Naive B cell (primary cell): ENCODE results near the gene ITGB2. TPM values are rescaled to one million over a fixed set of nuclear protein-coding genes. Genes with fewer than 3 reads are reported as not detected.
"Not testable (repeated sequence)": the region's sequence is repeated elsewhere in the genome, so short reads cannot be mapped to it uniquely, and the experiment has no call there.

Experiments
- ATAC-seq, 2 donors: fragments of 150-1000 bp; cut with Tn5 transposase; 2 replicates each; pipeline ENCODE4 v1.10.0; 2021; ENCODE audit warnings: low read depth in 2 of 2, mild to moderate bottlenecking in 2 of 2, moderate library complexity in 2 of 2
- DNase-seq: peaks from one replicate; pipeline ENCODE4 v3.0.0; 2022
- H3K27ac Mint-ChIP-seq, 6 donors: one replicate each; pipeline ENCODE4 v1.8.0; 2020 to 2022; ENCODE audit warnings: mild to moderate bottlenecking in 6 of 6, mixed read lengths in 6 of 6, moderate library complexity in 5 of 6, inconsistent platforms in 2 of 6
- H3K27me3 Mint-ChIP-seq, 3 donors: one replicate each; pipeline ENCODE4 v1.8.0; 2021 to 2022; ENCODE audit warnings: mixed read lengths in 3 of 3, mild to moderate bottlenecking in 1 of 3
- H3K36me3 Mint-ChIP-seq, 2 donors: one replicate each; pipeline ENCODE4 v1.8.0; 2020 to 2022; ENCODE audit warnings: mixed read lengths in 2 of 2, inconsistent platforms in 1 of 2, mild to moderate bottlenecking in 1 of 2
- H3K4me1 Mint-ChIP-seq, 3 donors: one replicate each; pipeline ENCODE4 v1.8.0; 2020 to 2022; ENCODE audit warnings: mixed read lengths in 3 of 3, inconsistent platforms in 1 of 3, mild to moderate bottlenecking in 1 of 3, moderate library complexity in 1 of 3
- H3K4me3 Mint-ChIP-seq, 8 donors: one replicate each; pipeline ENCODE4 v1.8.0; 2020 to 2022; ENCODE audit warnings: mild to moderate bottlenecking in 8 of 8, mixed read lengths in 8 of 8, moderate library complexity in 8 of 8, inconsistent platforms in 2 of 8
- H3K9me3 Mint-ChIP-seq, 7 donors: one replicate each; pipeline ENCODE4 v1.8.0; 2020 to 2022; ENCODE audit warnings: mixed read lengths in 7 of 7, mild to moderate bottlenecking in 5 of 7, inconsistent platforms in 2 of 7, moderate library complexity in 1 of 7
- polyA plus RNA-seq, 6 donors: library from polyadenylated mRNA; unstranded; fragments of 300-500 nt; fragmentation: Illumina TruSeq; gene quantifications; one replicate each; pipeline ENCODE4 v1.2.3, GENCODE V29; 2021; ENCODE audit warnings: low read depth in 6 of 6

Gene ITGB2
- polyA plus RNA-seq, 6 donors from 2014 or later = 220 to 346 (median 303) TPM

GRCh38 chr21:44931501-44932407 lies 11.1 kb upstream of the ITGB2 start:
- Mint-ChIP-seq H3K27ac (peak overlapping the region; percentile 61 to 97 (median 95)), H3K4me1 (peaks cover 54 to 72% (median 58%) of the 10 kb centered on the region in 3 donors), H3K27me3 (no peaks in the 10 kb centered on the region), H3K9me3 (peaks cover 0 to 3% (median 0%) of the 10 kb centered on the region in 7 donors), H3K36me3 (no peaks in the 10 kb centered on the region), H3K4me3 (peak overlapping the region; percentile 94 to 98 (median 97))
- DNase-seq = peak; percentile 30
- ATAC-seq = no peak

DNA sequence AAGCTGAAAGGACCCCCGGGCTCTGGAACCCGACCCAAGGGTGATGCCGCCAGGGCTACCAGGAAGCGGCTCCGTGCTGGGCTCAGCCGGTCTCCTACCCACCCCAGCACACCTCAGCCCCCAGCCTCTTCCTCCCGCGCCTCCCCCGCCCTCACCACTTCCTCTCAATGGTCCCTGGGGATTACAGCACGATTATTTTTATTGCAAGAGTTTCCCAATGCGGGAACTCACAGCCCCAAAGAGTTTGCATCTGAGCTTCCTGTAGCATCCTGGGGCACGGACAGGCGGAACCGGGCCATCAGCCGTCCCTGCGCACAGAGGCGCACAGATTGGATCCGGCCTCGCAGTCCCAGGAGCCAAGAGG lies 10.4 kb upstream of the ITGB2 start:
- Mint-ChIP-seq H3K4me1 (peaks cover 57 to 74% (median 58%) of the 10 kb centered on the region in 3 donors), H3K27ac (peak overlapping the region; percentile 61 to 97 (median 95)), H3K27me3 (no peaks in the 10 kb centered on the region), H3K36me3 (no peaks in the 10 kb centered on the region), H3K4me3 (peak overlapping the region; percentile 94 to 98 (median 97)), H3K9me3 (peaks cover 0 to 3% (median 0%) of the 10 kb centered on the region in 7 donors)
- DNase-seq = peak; percentile 88
- ATAC-seq = peak; percentile 61 to 63

- peak; percentile 29 to 36 for ATAC-seq
Observed at GRCh38 chr21:44930543-44930981, 9.9 kb upstream of the ITGB2 start.

DNA sequence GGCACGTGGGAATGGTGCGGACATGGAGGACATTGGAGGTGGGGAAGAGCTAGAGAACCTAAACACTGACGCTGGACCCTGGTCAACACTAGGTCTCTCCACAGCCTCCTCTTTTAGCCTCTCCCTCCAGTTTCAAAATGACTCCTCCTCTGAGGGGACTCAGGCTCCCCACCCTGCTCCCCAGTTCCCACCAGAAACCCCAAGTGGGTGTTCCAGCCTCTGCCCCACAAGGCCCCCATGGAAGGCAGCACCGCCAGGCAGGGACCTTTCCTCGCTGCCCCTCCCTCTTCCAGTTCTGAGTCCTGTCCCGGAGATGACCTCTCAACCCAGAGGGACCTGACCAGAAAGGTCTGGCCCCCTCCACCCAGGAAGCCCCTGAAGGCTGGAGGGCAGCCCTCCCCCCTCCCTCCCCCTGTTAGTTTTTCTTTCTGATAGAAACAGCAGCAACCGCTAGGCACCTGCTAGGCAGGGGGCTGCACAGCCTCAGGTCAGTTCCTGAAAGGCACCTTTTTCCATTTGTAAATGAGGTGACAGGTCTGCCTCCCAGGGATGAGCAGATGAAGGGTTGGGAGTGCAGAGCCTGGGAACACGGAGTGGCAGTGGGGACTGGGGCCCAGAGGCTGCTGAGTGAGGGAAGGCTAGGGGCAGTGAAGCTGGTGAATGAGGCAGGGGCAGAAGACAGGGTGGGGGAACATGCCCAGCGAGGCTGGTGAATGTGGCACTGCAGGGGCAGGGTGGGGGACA lies 9.3 kb upstream of the ITGB2 start:
- Mint-ChIP-seq H3K4me3 (peak overlapping the region; percentile 78 to 98 (median 97)), H3K27me3 (no peaks in the 10 kb centered on the region), H3K36me3 (no peaks in the 10 kb centered on the region), H3K4me1 (peaks cover 62 to 80% (median 65%) of the 10 kb centered on the region in 3 donors), H3K27ac (peak overlapping the region; percentile 79 to 97 (median 95)), H3K9me3 (peaks cover 0 to 3% (median 0%) of the 10 kb centered on the region in 7 donors)
- ATAC-seq (no peak), DNase-seq (no peak)

More at GRCh38 chr21:44930543-44930981, 9.9 kb upstream of the ITGB2 start:
- Mint-ChIP-seq H3K4me3 (peak overlapping the region; percentile 94 to 98 (median 97)), H3K36me3 (no peaks in the 10 kb centered on the region), H3K27me3 (no peaks in the 10 kb centered on the region), H3K4me1 (peaks cover 58 to 74% (median 59%) of the 10 kb centered on the region in 3 donors), H3K27ac (peak overlapping the region; percentile 49 to 97 (median 95)), H3K9me3 (peaks cover 0 to 3% (median 0%) of the 10 kb centered on the region in 7 donors)
- peak; percentile 74 for DNase-seq

DNA sequence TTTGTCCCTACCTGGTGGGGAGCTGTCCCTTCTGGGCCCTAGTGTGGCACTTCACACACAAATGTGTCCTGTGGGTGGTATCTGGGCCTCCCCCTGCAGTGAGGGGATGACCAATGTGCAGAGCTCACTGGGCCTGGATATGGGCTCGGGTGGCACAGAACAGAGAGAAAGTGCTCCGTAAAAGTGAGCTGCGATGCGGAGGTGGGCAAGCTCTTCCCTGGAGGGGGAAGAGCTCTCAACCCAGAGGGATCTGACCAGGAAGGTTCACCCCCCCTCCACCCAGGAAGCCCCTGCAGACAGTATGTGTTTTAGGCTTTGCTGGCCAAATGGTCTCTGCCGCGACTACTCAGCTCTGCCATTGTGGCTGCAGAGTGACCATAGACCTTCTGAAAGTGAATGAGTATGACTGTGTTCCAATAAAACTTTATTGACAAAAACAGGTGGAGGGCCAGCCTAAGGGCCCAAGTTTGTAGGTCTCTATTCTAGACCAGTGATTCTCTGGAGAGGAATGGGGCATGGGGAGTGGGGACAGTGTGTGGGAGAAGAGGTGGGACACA lies 8.6 kb upstream of the ITGB2 start:
- H3K27ac Mint-ChIP-seq = peak overlapping the region in 5 of 6 donors; percentile 79 to 97 (median 83)
- H3K9me3 Mint-ChIP-seq = peaks cover 0 to 3% (median 0%) of the 10 kb centered on the region in 7 donors
- ATAC-seq = no peak
- no peaks in the 10 kb centered on the region for H3K27me3 Mint-ChIP-seq
- peaks cover 68 to 81% (median 72%) of the 10 kb centered on the region in 3 donors for H3K4me1 Mint-ChIP-seq
- H3K36me3 Mint-ChIP-seq = no peaks in the 10 kb centered on the region
- no peak for DNase-seq
- H3K4me3 Mint-ChIP-seq = peak overlapping the region; percentile 70 to 97 (median 94)

GRCh38 chr21:44928500-44929241 lies 8.0 kb upstream of the ITGB2 start:
- H3K27me3 Mint-ChIP-seq, H3K9me3 Mint-ChIP-seq, ATAC-seq, DNase-seq, H3K36me3 Mint-ChIP-seq: not testable (repeated sequence)
- H3K4me3 Mint-ChIP-seq = peak overlapping the region; percentile 81 to 97 (median 94)
- H3K4me1 Mint-ChIP-seq = peaks cover 75 to 85% (median 78%) of the 10 kb centered on the region in 3 donors
- H3K27ac Mint-ChIP-seq = peak overlapping the region; percentile 49 to 97 (median 81)

DNA sequence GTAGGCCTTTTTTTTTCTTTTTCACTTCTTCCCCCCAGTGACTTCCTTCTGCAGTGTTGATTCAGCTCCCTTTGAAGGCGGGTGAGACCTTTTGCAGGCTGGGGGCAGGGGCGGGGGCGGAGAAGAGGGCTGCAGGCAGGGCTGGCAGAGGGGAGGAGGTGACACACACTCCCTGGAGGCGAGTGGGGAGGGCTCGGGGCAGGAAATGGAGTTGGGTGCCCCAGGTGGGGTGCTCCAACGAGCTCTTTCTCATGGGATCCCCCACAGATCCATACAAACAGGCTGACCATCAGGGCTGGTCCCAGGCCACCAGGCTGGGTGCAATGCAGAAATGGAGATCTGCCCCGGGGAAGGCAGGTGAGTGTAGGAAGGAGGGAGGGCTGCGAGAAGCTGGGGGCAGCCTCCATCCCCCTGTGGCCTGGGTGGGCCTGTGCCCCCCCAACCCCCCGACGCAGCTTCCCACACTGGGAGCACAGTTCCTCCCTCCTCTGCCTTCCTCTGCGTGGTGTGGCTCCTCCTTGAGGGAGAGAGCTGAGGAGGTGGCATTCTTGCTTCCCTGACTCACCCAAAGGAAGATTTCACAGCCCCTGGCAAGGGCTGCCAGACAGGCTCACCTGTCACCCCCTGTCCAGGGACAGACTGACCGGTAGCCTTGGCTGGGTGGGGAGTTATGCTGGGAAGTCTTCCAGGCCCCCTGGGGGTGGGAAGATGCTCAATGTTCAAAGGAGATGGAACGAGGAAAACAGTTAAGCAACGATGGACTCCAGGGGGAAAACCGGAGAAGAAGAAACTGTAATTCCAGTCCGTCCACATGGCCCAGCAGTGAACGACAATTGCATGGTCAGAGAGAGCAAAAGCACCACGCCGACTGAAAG lies 7.1 kb upstream of the ITGB2 start:
- no peaks in the 10 kb centered on the region for H3K27me3 Mint-ChIP-seq
- ATAC-seq (peak; percentile 32 to 46), DNase-seq (peak; percentile 69)
- H3K27ac Mint-ChIP-seq = peak overlapping the region; percentile 63 to 96 (median 78)
- peak overlapping the region; percentile 81 to 97 (median 90) for H3K4me3 Mint-ChIP-seq
- peaks cover 0 to 3% (median 0%) of the 10 kb centered on the region in 7 donors for H3K9me3 Mint-ChIP-seq
- H3K4me1 Mint-ChIP-seq = peaks cover 74 to 83% (median 82%) of the 10 kb centered on the region in 3 donors
- H3K36me3 Mint-ChIP-seq = no peaks in the 10 kb centered on the region

GRCh38 chr21:44927259-44927586 lies 6.5 kb upstream of the ITGB2 start:
- DNase-seq (no peak), ATAC-seq (no peak)
- Mint-ChIP-seq H3K27me3 (no peaks in the 10 kb centered on the region), H3K9me3 (peaks cover 0 to 3% (median 0%) of the 10 kb centered on the region in 7 donors), H3K36me3 (no peaks in the 10 kb centered on the region), H3K27ac (peak overlapping the region in 5 of 6 donors; percentile 68 to 96 (median 85)), H3K4me1 (peaks cover 75 to 88% (median 87%) of the 10 kb centered on the region in 3 donors), H3K4me3 (peak overlapping the region; percentile 81 to 97 (median 90))

- H3K27me3 Mint-ChIP-seq = no peaks in the 10 kb centered on the region
- no peak for ATAC-seq
- peaks cover 76 to 95% (median 95%) of the 10 kb centered on the region in 3 donors for H3K4me1 Mint-ChIP-seq
- H3K4me3 Mint-ChIP-seq = peak overlapping the region; percentile 81 to 97 (median 90)
- peak; percentile 46 for DNase-seq
- peak overlapping the region; percentile 74 to 96 (median 88) for H3K27ac Mint-ChIP-seq
- H3K9me3 Mint-ChIP-seq = peaks cover 0 to 3% (median 0%) of the 10 kb centered on the region in 7 donors
- no peaks in the 10 kb centered on the region for H3K36me3 Mint-ChIP-seq
Observed at GRCh38 chr21:44926331-44927101, 5.8 kb upstream of the ITGB2 start.

DNA sequence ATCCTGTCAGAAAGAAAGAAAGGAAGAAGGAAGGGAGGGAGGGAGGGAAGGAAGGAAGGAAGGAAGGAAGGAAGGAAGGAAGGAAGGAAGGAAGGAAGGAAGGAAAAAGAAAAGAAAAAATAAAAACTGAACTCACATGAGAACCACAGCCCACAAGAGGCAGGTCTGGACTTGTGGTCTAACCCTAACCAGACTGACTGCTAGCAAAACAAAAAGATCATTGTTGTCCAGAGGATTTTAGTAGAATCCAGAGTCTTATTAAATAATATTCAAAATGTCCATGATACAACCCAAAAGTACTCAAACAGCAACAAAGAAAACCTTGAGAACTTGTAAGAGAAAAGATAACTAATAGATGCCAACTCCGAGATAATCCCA lies 4.7 kb upstream of the ITGB2 start:
- DNase-seq = no peak
- Mint-ChIP-seq H3K27ac (peak overlapping the region; percentile 83 to 98 (median 96)), H3K4me1 (peaks cover 79 to 94% (median 93%) of the 10 kb centered on the region in 3 donors), H3K36me3 (peaks cover 0 to 10% of the 10 kb centered on the region in 2 donors), H3K4me3 (peak overlapping the region; percentile 78 to 97 (median 81)), H3K9me3 (peaks cover 0 to 3% (median 0%) of the 10 kb centered on the region in 7 donors), H3K27me3 (no peaks in the 10 kb centered on the region)
- ATAC-seq = no peak
